A549 (cell line): ENCODE measurements around the gene SYT2. TPM values are rescaled to one million over a fixed set of nuclear protein-coding genes. Genes with fewer than 3 reads are reported as not detected.
A peak's percentile ranks its signal among the peaks of the same experiment; 100 is the strongest.
"Not testable (repeated sequence)": the region's sequence is repeated elsewhere in the genome, so short reads cannot be mapped to it uniquely, and the experiment has no call there.

Experiments
- ATAC-seq, 2 experiments: fragments of 200-7000 bp in 1 of 2; fragments of >200 bp in 1 of 2; cut with Nextera tagmentation in 1 of 2; cut with Tn5 transposase in 1 of 2; 3 replicates each; pipeline versions ENCODE4 v1.8.0 to v1.9.1; 2018 to 2020; ENCODE audit warnings: mild to moderate bottlenecking in 1 of 2, moderate library complexity in 1 of 2
- CTCF ChIA-PET: fragments of 300-600 bp; sonication (Branson Sonifier 250); formaldehyde crosslinking; extraction: SDS; loops from one replicate; lab custom pipeline; 2021; ENCODE audit warnings: antibody characterized with exemption, inconsistent platforms; lab: Yijun Ruan, JAX
- POLR2A ChIA-PET: fragments of 350-600 bp; formaldehyde crosslinking; extraction: SDS; loops from one replicate; lab custom pipeline; 2021; ENCODE audit warnings: antibody characterized with exemption, inconsistent platforms; lab: Yijun Ruan, JAX
- DNase-seq, 2 experiments: peaks; one replicate each; pipeline versions ENCODE4 v3.0.0 to v3.0.0-alpha.2; 2011 to 2016; ENCODE audit warnings: low read depth in 1 of 2, low spot score in 1 of 2
- FAIRE-seq: peaks from 2 replicates; lab custom pipeline; 2011; peaks lifted over from hg19 to GRCh38; lab: Jason Lieb, UNC
- H3K27ac ChIP-seq, 2 experiments: fragments of >200 bp; sonication (Bioruptor Twin); formaldehyde crosslinking; 3 replicates each; pipeline ENCODE4 v1.5.1; 2016 to 2017
- H3K4me1 ChIP-seq: fragments of >200 bp; sonication (Bioruptor Twin); formaldehyde crosslinking; 3 replicates; pipeline ENCODE4 v1.6.1; 2016
- H3K4me2 ChIP-seq: fragments of >200 bp; sonication (Bioruptor Twin); formaldehyde crosslinking; 3 replicates; pipeline ENCODE4 v1.6.1; 2016
- H3K4me3 ChIP-seq: fragments of >200 bp; sonication (Bioruptor Twin); formaldehyde crosslinking; 3 replicates; pipeline ENCODE4 v1.5.1; 2016
- H3K9me3 ChIP-seq: fragments of >200 bp; sonication (Bioruptor Twin); formaldehyde crosslinking; 3 replicates; pipeline ENCODE4 v1.6.1; 2016
- BHLHE40 ChIP-seq: IDR thresholded peaks from 2 replicates; pipeline ENCODE4 v1.6.1; 2012; ENCODE audit warnings: low read depth, low read length, inconsistent platforms
- CBX8 ChIP-seq: fragments of 200-600 bp; sonication (generic); IDR thresholded peaks from 2 replicates; pipeline ENCODE4 v1.6.1; 2016
- CEBPB ChIP-seq, 2 experiments: fragments of >200 bp in 1 of 2; sonication (Bioruptor Twin) in 1 of 2; formaldehyde crosslinking in 1 of 2; IDR thresholded peaks; 2 replicates each; pipeline ENCODE4 v1.6.1; 2012 to 2016
- CHD4 ChIP-seq: fragments of 200-600 bp; sonication (generic); IDR thresholded peaks from 2 replicates; pipeline ENCODE4 v1.6.1; 2016; ENCODE audit warnings: antibody characterized with exemption, mild to moderate bottlenecking, borderline replicate concordance
- CTCF ChIP-seq: fragments of >200 bp; sonication (Bioruptor Twin); formaldehyde crosslinking; IDR thresholded peaks from 3 replicates; pipeline ENCODE4 v1.5.1; 2016
- E2F6 ChIP-seq: IDR thresholded peaks from 2 replicates; pipeline ENCODE4 v1.6.1; 2012; ENCODE audit warnings: low read depth, borderline replicate concordance
- EHMT2 ChIP-seq: fragments of 200-600 bp; sonication (generic); IDR thresholded peaks from 2 replicates; pipeline ENCODE4 v1.6.1; 2016; ENCODE audit warnings: antibody characterized with exemption, low read depth, mild to moderate bottlenecking, moderate library complexity
- FOSL2 ChIP-seq, 2 experiments: fragments of 450-650 bp in 1 of 2; fragments of >200 bp in 1 of 2; sonication (Bioruptor Twin) in 1 of 2; formaldehyde crosslinking; IDR thresholded peaks; 2 replicates each; pipeline versions ENCODE4 v1.5.0 to v1.6.1; 2016 to 2020; ENCODE audit warnings: mild to moderate bottlenecking in 1 of 2, moderate library complexity in 1 of 2
- GATA3 ChIP-seq: IDR thresholded peaks from 2 replicates; pipeline ENCODE4 v1.6.1; 2012; ENCODE audit warnings: borderline replicate concordance
- HOXB13 ChIP-seq: fragments of 250-450 bp; sonication (Bioruptor Pico); IDR thresholded peaks from 2 replicates; pipeline ENCODE4 v1.5.0; 2020; ENCODE audit warnings: low read depth, mild to moderate bottlenecking, moderate library complexity
- JUNB ChIP-seq: fragments of >200 bp; sonication (Bioruptor Twin); formaldehyde crosslinking; IDR thresholded peaks from 2 replicates; pipeline ENCODE4 v1.6.1; 2016
- MAFK ChIP-seq: fragments of 450-650 bp; IDR thresholded peaks from 2 replicates; pipeline ENCODE4 v1.6.1; 2014; ENCODE audit not compliant: partially characterized antibody
- MAZ ChIP-seq: fragments of 150-350 bp; IDR thresholded peaks from 2 replicates; pipeline ENCODE4 v1.6.1; 2014; ENCODE audit warnings: antibody characterized with exemption, low read depth, low read length, borderline replicate concordance
- NFE2L2 ChIP-seq: fragments of 150-350 bp; conservative IDR thresholded peaks from 2 replicates; pipeline ENCODE4 v1.6.1; 2014; ENCODE audit warnings: low read length
- NPAS2 ChIP-seq: fragments of 250-450 bp; sonication (Bioruptor Pico); IDR thresholded peaks from 2 replicates; pipeline ENCODE4 v1.8.0; 2022; ENCODE audit warnings: mild to moderate bottlenecking, moderate library complexity, borderline replicate concordance
- PHF8 ChIP-seq: fragments of 200-600 bp; sonication (generic); IDR thresholded peaks from 2 replicates; pipeline ENCODE4 v1.6.1; 2016; ENCODE audit warnings: low read depth, mild to moderate bottlenecking, antibody characterized with exemption, moderate library complexity, borderline replicate concordance
- POLR2AphosphoS2 ChIP-seq: conservative IDR thresholded peaks from 2 replicates; pipeline ENCODE4 v1.6.1; 2012; ENCODE audit warnings: low read length, improper control_type of control experiment, inconsistent platforms
- RAD21 ChIP-seq, 2 experiments: fragments of >200 bp in 1 of 2; sonication (Bioruptor Twin) in 1 of 2; formaldehyde crosslinking in 1 of 2; IDR thresholded peaks in 1 of 2; conservative IDR thresholded peaks in 1 of 2; 2 replicates in 1 of 2; 3 replicates in 1 of 2; pipeline ENCODE4 v1.6.1; 2012 to 2018; ENCODE audit warnings: inconsistent platforms in 1 of 2
- REST ChIP-seq: fragments of 200-600 bp; sonication (generic); IDR thresholded peaks from 2 replicates; pipeline ENCODE4 v1.6.1; 2016; ENCODE audit warnings: antibody characterized with exemption, mild to moderate bottlenecking, moderate library complexity
- SMC3 ChIP-seq: fragments of >200 bp; sonication (Bioruptor Twin); formaldehyde crosslinking; IDR thresholded peaks from 3 replicates; pipeline ENCODE4 v1.6.1; 2018; ENCODE audit warnings: inconsistent platforms
- SREBF2 ChIP-seq: fragments of 450-650 bp; IDR thresholded peaks from 2 replicates; pipeline ENCODE4 v1.6.1; 2014; ENCODE audit warnings: mild to moderate bottlenecking, moderate library complexity
- ZSCAN20 ChIP-seq: fragments of 250-450 bp; sonication (Bioruptor Pico); IDR thresholded peaks from 2 replicates; pipeline ENCODE4 v1.8.0; 2022; ENCODE audit warnings: mild to moderate bottlenecking, moderate library complexity
- WGBS: methylation state at CpG from one replicate; pipeline ENCODE4 v1.1.6; 2017; ENCODE audit errors: missing lambda C conversion rate; 5-methylcytosine and 5-hydroxymethylcytosine counted together
- polyA plus RNA-seq, 4 experiments: library from polyadenylated mRNA; depleted of rRNA in 3 of 4; stranded (reverse); fragments of >200 nt; fragmentation: RNase III in 1 of 4; extraction: RNeasy Plus Mini Kit Qiagen cat#74134 plus additional on column Dnase treatment in 1 of 4; gene quantifications; 2 replicates in 3 of 4; 3 replicates in 1 of 4; pipeline ENCODE4 v1.2.3, GENCODE V29; 2011 to 2017

The SYT2 gene
- polyA plus RNA-seq, 2 of the 4 experiments (the other 2 are of a cell fraction), result 0.03 to 0.04 TPM

GRCh38 chr1:202614363-202615207 lies 95.7 kb downstream of the SYT2 start:
- CTCF ChIA-PET, result interaction anchor here (0.6 to 4.0 kb wide), 7 partner anchors 13 to 433 kb away, joined by 3 to 25 read pairs (median 3); no protein-coding TSS in a partner anchor
- POLR2A ChIA-PET, H3K4me3 ChIP-seq, H3K4me2 ChIP-seq, FAIRE-seq, H3K9me3 ChIP-seq, H3K27ac ChIP-seq, DNase-seq: not testable (repeated sequence)
- WGBS, result 88% methylated on average over 11 of the region's 11 CpGs
- TF ChIP-seq CTCF, result peak; percentile 51
- peak; percentile 44 to 55; a peak in 4 of 5 replicates for TF ChIP-seq RAD21 (conservative IDR thresholded peaks at IDR 0.05 in 1 of 2, IDR thresholded peaks at IDR 0.05 in 1 of 2)
- peak; percentile 47 for TF ChIP-seq SMC3
- peaks cover 22% of the 10 kb centered on the region for H3K4me1 ChIP-seq
- peak; percentile 58 to 62; a peak in 4 of 6 replicates for ATAC-seq

- ChIA-PET POLR2A (no interaction called here), CTCF (interaction anchor here (0.6 to 4.0 kb wide), 6 partner anchors 9 to 432 kb away, joined by 3 to 25 read pairs (median 3); no protein-coding TSS in a partner anchor)
- H3K27ac ChIP-seq, result no peak overlapping the region
- no peaks in the 10 kb centered on the region for H3K9me3 ChIP-seq
- ATAC-seq (no peak), FAIRE-seq (no peak), DNase-seq (no peak)
- no peak for TF ChIP-seq PHF8
- TF ChIP-seq NPAS2 (CRISPR knock-in tag), result no peak
- no peak for TF ChIP-seq CEBPB (IDR thresholded peaks at IDR 0.05)
- no peak for TF ChIP-seq BHLHE40
- no peak for TF ChIP-seq POLR2AphosphoS2
- TF ChIP-seq SREBF2, result no peak
- no peak for TF ChIP-seq E2F6
- TF ChIP-seq MAZ, result no peak
- TF ChIP-seq GATA3, result no peak
- TF ChIP-seq HOXB13, result no peak
- TF ChIP-seq RAD21 (conservative IDR thresholded peaks at IDR 0.05 in 1 of 2, IDR thresholded peaks at IDR 0.05 in 1 of 2), result no peak
- no peak for TF ChIP-seq JUNB
- TF ChIP-seq MAFK, result no peak
- TF ChIP-seq, all 56 proteins: peak for 0
- H3K4me3 ChIP-seq, result no peak overlapping the region
- H3K4me2 ChIP-seq, result no peak overlapping the region
- 85% methylated on average over 4 of the region's 4 CpGs for WGBS
- peaks cover 12% of the 10 kb centered on the region for H3K4me1 ChIP-seq
Observed at GRCh38 chr1:202613571-202613970, 96.7 kb downstream of the SYT2 start.

GRCh38 chr1:202612036-202612435 lies 98.2 kb downstream of the SYT2 start:
- DNase-seq, H3K27ac ChIP-seq, H3K4me3 ChIP-seq, FAIRE-seq, H3K9me3 ChIP-seq, H3K4me1 ChIP-seq, ATAC-seq, POLR2A ChIA-PET, H3K4me2 ChIP-seq: not testable (repeated sequence)
- 84% methylated on average over 3 of the region's 3 CpGs for WGBS
- CTCF ChIA-PET, result interaction anchor here (1.2 to 1.6 kb wide), 3 partner anchors 9 to 26 kb away, joined by 3 to 5 read pairs (median 4); no protein-coding TSS in a partner anchor

- CTCF ChIA-PET, result no interaction called here
- POLR2A ChIA-PET, result no interaction called here
- Histone ChIP-seq H3K4me2 (no peak overlapping the region), H3K9me3 (no peaks in the 10 kb centered on the region), H3K4me3 (no peak overlapping the region), H3K4me1 (no peaks in the 10 kb centered on the region), H3K27ac (no peak overlapping the region)
- ATAC-seq (no peak), DNase-seq (no peak), FAIRE-seq (no peak)
- WGBS, result 75% methylated on average over 5 of the region's 5 CpGs
- TF ChIP-seq CBX8 (no peak), FOSL2 (IDR thresholded peaks at IDR 0.05) (no peak), FOSL2 (CRISPR knock-in tag; IDR thresholded peaks at IDR 0.05) (no peak), CHD4 (no peak), NFE2L2 (no peak), POLR2AphosphoS2 (no peak), REST (no peak), ZSCAN20 (no peak), E2F6 (no peak), EHMT2 (no peak)
Observed at GRCh38 chr1:202605515-202605914, 104.7 kb downstream of the SYT2 start.
